CD4-positive, alpha-beta T cell (primary cell): ENCODE measurements around the gene GLMP. TPM values are rescaled to one million over a fixed set of nuclear protein-coding genes. Genes with fewer than 3 reads are reported as not detected.

ENCODE experiments used
- ATAC-seq: fragments of 200-7000 bp; cut with Tn5 transposase; one replicate; pipeline ENCODE4 v1.10.0; 2022; ENCODE audit warnings: mild to moderate bottlenecking; ENCODE audit not compliant: poor library complexity
- CTCF ChIA-PET: fragments of 350-600 bp; sonication (Branson Sonifier 250); formaldehyde crosslinking; loops from one replicate; lab custom pipeline; 2021; ENCODE audit warnings: antibody characterized with exemption, inconsistent platforms; lab: Charles Lee
- POLR2A ChIA-PET: fragments of 350-600 bp; sonication (Branson Sonifier 250); formaldehyde crosslinking; loops from one replicate; lab custom pipeline; 2021; ENCODE audit warnings: antibody characterized with exemption, inconsistent platforms; lab: Charles Lee
- DNase-seq, 14 experiments: peaks; one replicate each; pipeline ENCODE4 v3.0.0-alpha.2; 2013 to 2020; ENCODE audit warnings: mixed read lengths in 2 of 14
- H3K27ac ChIP-seq, 2 donors: one replicate each; pipeline versions ENCODE4 v1.5.1 to v1.7.0; 2013; ENCODE audit warnings: low read length in 2 of 2, low read depth in 1 of 2, mild to moderate bottlenecking in 1 of 2
- H3K27me3 ChIP-seq, 2 experiments: 1 replicate in 1 of 2; 2 replicates in 1 of 2; pipeline versions ENCODE4 v1.6.1 to v1.7.0; 2013; ENCODE audit warnings: low read length in 2 of 2, control low read depth in 1 of 2, mild to moderate bottlenecking in 1 of 2, moderate library complexity in 1 of 2; ENCODE audit not compliant: insufficient read depth in 2 of 2, control insufficient read depth in 1 of 2
- H3K36me3 ChIP-seq: one replicate; pipeline ENCODE4 v1.6.1; 2013; ENCODE audit warnings: low read length, control low read depth; ENCODE audit not compliant: insufficient read depth
- H3K4me1 ChIP-seq: one replicate; pipeline ENCODE4 v1.6.1; 2013; ENCODE audit warnings: low read length, control low read depth; ENCODE audit not compliant: insufficient read depth
- H3K4me3 ChIP-seq: one replicate; pipeline ENCODE4 v1.5.1; 2013; ENCODE audit warnings: mild to moderate bottlenecking, low read length, moderate library complexity
- H3K9me3 ChIP-seq, 2 experiments: 1 replicate in 1 of 2; 2 replicates in 1 of 2; pipeline versions ENCODE4 v1.6.1 to v1.7.0; 2013; ENCODE audit warnings: low read length in 2 of 2, mild to moderate bottlenecking in 2 of 2, control low read depth in 1 of 2, moderate library complexity in 1 of 2; ENCODE audit not compliant: control insufficient read depth in 1 of 2, insufficient read depth in 1 of 2
- H3K27ac Mint-ChIP-seq: one replicate; pipeline ENCODE4 v1.8.0; 2020; ENCODE audit warnings: mixed read lengths
- H3K27me3 Mint-ChIP-seq: one replicate; pipeline ENCODE4 v1.8.0; 2021; ENCODE audit warnings: mixed read lengths
- H3K36me3 Mint-ChIP-seq: one replicate; pipeline ENCODE4 v1.8.0; 2021; ENCODE audit warnings: low read depth, mixed read lengths
- H3K4me1 Mint-ChIP-seq: one replicate; pipeline ENCODE4 v1.8.0; 2021; ENCODE audit warnings: low read depth, mixed read lengths
- H3K4me3 Mint-ChIP-seq: one replicate; pipeline ENCODE4 v1.8.0; 2020; ENCODE audit warnings: mild to moderate bottlenecking, mixed read lengths
- H3K9me3 Mint-ChIP-seq: one replicate; pipeline ENCODE4 v1.8.0; 2020; ENCODE audit warnings: mixed read lengths
- intact Hi-C, 2 experiments: fragments of 100-400 bp; cut with DNase I in 1 of 2; cut with micrococcal nuclease in 1 of 2; formaldehyde crosslinking; loops; one replicate each; pipeline versions ENCODE4 v1.15.1 to v1.9.0; 2023 to 2025; cut with DNase I, micrococcal nuclease
- total RNA-seq, 174 experiments: library from RNA in 2 of 174; stranded (reverse) in 2 of 174; gene quantifications; one replicate each; pipeline ENCODE4 v1.2.3 and lab custom pipeline; 2021 to 2026
- TF ChIP-seq, protein P1 (sequence below): fragments of 200-600 bp; IDR thresholded peaks from one replicate; pipeline ENCODE4 v1.8.0; 2022; ENCODE audit warnings: antibody characterized with exemption, mild to moderate bottlenecking

The GLMP gene
- total RNA-seq, 2 experiments from 2014 or later = 12.3 to 16.1 TPM

DNA sequence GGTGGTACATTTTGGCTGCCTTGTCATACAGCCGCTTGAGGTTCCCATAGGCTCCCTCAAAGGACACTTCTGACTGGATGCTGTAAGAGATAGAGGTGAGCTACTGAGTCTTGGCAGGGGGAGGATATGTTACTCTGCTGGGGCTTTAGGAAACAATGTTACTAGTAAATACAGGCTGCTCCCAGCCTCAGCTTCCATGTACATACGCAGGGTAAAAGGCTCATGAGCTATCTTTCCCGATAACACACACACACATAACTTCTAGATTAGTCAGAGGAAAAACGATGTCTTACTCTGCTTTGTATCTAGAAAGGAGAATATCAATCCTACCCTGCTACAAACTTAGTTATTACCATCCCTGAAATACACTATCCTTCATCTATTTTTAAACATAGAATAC, 27.1 kb downstream of the GLMP start:
- Mint-ChIP-seq H3K27me3 (no peaks in the 10 kb centered on the region), H3K4me1 (no peaks in the 10 kb centered on the region), H3K36me3 (peaks cover 89% of the 10 kb centered on the region), H3K27ac (no peak overlapping the region), H3K4me3 (no peak overlapping the region), H3K9me3 (no peaks in the 10 kb centered on the region)
- CTCF ChIA-PET = no interaction called here
- no peaks in the 10 kb centered on the region for H3K9me3 ChIP-seq
- no peak overlapping the region for H3K4me3 ChIP-seq
- no peaks in the 10 kb centered on the region for H3K27me3 ChIP-seq
- no peaks in the 10 kb centered on the region for H3K4me1 ChIP-seq
- ATAC-seq (no peak), DNase-seq (no peak)
- no peak overlapping the region for H3K27ac ChIP-seq
- intact Hi-C loops = no loop called here
- peaks cover 85% of the 10 kb centered on the region for H3K36me3 ChIP-seq
- POLR2A ChIA-PET = interaction anchor here (1.0 kb wide), 1 partner anchor 22 kb away, joined by 3 read pairs; no protein-coding TSS in a partner anchor
- TF ChIP-seq, protein P1, sequence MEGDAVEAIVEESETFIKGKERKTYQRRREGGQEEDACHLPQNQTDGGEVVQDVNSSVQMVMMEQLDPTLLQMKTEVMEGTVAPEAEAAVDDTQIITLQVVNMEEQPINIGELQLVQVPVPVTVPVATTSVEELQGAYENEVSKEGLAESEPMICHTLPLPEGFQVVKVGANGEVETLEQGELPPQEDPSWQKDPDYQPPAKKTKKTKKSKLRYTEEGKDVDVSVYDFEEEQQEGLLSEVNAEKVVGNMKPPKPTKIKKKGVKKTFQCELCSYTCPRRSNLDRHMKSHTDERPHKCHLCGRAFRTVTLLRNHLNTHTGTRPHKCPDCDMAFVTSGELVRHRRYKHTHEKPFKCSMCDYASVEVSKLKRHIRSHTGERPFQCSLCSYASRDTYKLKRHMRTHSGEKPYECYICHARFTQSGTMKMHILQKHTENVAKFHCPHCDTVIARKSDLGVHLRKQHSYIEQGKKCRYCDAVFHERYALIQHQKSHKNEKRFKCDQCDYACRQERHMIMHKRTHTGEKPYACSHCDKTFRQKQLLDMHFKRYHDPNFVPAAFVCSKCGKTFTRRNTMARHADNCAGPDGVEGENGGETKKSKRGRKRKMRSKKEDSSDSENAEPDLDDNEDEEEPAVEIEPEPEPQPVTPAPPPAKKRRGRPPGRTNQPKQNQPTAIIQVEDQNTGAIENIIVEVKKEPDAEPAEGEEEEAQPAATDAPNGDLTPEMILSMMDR = no peak

DNA sequence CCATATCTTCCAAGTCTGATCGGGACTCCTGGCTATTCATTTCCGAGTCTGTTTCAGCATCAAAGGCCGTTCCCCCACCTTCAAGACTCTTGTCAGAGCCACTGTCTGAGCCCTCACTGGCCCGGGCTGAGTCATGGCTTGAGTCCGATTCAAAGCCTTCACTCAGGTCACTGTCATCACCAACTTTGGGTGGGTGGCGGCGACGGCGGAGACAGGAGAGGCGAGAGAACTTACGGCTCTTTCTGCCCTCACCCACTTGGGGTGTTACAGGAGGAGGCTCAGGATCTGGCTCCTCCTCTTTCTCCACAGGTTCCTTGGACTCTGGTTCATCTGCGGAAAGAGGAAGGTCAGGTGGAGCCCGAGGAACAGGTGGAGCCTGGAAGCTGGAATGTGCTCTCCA, 29.4 kb downstream of the GLMP start:
- Mint-ChIP-seq H3K4me1 (no peaks in the 10 kb centered on the region), H3K36me3 (peaks cover 85% of the 10 kb centered on the region), H3K27ac (no peak overlapping the region), H3K27me3 (no peaks in the 10 kb centered on the region), H3K9me3 (no peaks in the 10 kb centered on the region), H3K4me3 (no peak overlapping the region)
- Histone ChIP-seq H3K27me3 (no peaks in the 10 kb centered on the region), H3K4me1 (no peaks in the 10 kb centered on the region), H3K9me3 (no peaks in the 10 kb centered on the region), H3K27ac (no peak overlapping the region), H3K36me3 (peaks cover 78% of the 10 kb centered on the region), H3K4me3 (no peak overlapping the region)
- TF ChIP-seq, protein P1 = no peak
- DNase-seq (no peak), ATAC-seq (no peak)
- ChIA-PET CTCF (no interaction called here), POLR2A (no interaction called here)
- intact Hi-C loops = no loop called here

DNA sequence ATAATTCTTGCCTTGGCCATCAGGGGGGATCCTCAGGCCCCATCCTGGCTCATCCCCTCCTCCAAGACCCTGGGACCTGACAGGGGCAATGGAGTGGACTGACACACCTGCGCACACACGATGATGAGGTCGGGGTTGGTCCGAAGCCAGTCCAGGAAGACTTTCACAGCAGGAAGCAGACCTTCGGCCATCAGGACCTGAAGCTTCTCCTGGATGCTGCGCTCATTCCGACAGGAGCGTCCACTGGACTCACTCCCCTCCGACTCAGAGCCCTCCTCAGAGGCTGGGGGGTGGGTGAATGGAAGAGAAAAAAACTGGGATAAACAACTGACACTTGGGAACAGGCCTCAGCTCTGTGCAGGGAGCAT, 32.2 kb downstream of the GLMP start:
- H3K9me3 Mint-ChIP-seq = no peaks in the 10 kb centered on the region
- H3K27me3 Mint-ChIP-seq = no peaks in the 10 kb centered on the region
- no peak for ATAC-seq
- H3K27ac Mint-ChIP-seq = no peak overlapping the region
- Histone ChIP-seq H3K36me3 (peaks cover 83% of the 10 kb centered on the region), H3K27me3 (no peaks in the 10 kb centered on the region), H3K4me1 (no peaks in the 10 kb centered on the region), H3K27ac (no peak overlapping the region), H3K9me3 (no peaks in the 10 kb centered on the region), H3K4me3 (no peak overlapping the region)
- ChIA-PET CTCF (no interaction called here), POLR2A (no interaction called here)
- no peak overlapping the region for H3K4me3 Mint-ChIP-seq
- intact Hi-C loops = no loop called here
- no peak for DNase-seq
- no peaks in the 10 kb centered on the region for H3K4me1 Mint-ChIP-seq
- H3K36me3 Mint-ChIP-seq = peaks cover 92% of the 10 kb centered on the region
- TF ChIP-seq, protein P1 = no peak
